ENCODE results near the gene CRHBP.

CRHBP gene

GRCh38 chr5:77011498-77011897 lies 58.7 kb downstream of the CRHBP start:
- in situ Hi-C loops (cut with MboI; ENCODE audit: low pct_unique_long_range_greater_than_20kb, low sequenced_read_pairs, unreplicated experiment): no loop called here
- no peak for TF ChIP-seq CTCF (IDR thresholded peaks at IDR 0.05; ENCODE audit: extremely low read depth, insufficient read depth, missing control alignments)
- no peak for DNase-seq (ENCODE audit: low spot score)

- no peak for DNase-seq (ENCODE audit: low spot score)
- no peak for TF ChIP-seq CTCF (IDR thresholded peaks at IDR 0.05; ENCODE audit: extremely low read depth, insufficient read depth, missing control alignments)
- in situ Hi-C loops (cut with MboI; ENCODE audit: low pct_unique_long_range_greater_than_20kb, low sequenced_read_pairs, unreplicated experiment): no loop called here
Observed at GRCh38 chr5:77012601-77013000, 59.8 kb downstream of the CRHBP start.

- in situ Hi-C loops (cut with MboI; ENCODE audit: low pct_unique_long_range_greater_than_20kb, low sequenced_read_pairs, unreplicated experiment): loop anchor here (5.0 kb wide), 1 partner anchor 144 kb away; no protein-coding TSS in a partner anchor
- DNase-seq (ENCODE audit: low spot score): peak; percentile 23
- peak; percentile 36 for TF ChIP-seq CTCF (IDR thresholded peaks at IDR 0.05; ENCODE audit: extremely low read depth, insufficient read depth, missing control alignments)
Observed at GRCh38 chr5:77015938-77016569, 63.2 kb downstream of the CRHBP start.

GRCh38 chr5:77016962-77017361 lies 64.1 kb downstream of the CRHBP start:
- no peak for DNase-seq (ENCODE audit: low spot score)
- in situ Hi-C loops (cut with MboI; ENCODE audit: low pct_unique_long_range_greater_than_20kb, low sequenced_read_pairs, unreplicated experiment): loop anchor here (5.0 kb wide), 1 partner anchor 145 kb away; no protein-coding TSS in a partner anchor
- TF ChIP-seq CTCF (IDR thresholded peaks at IDR 0.05; ENCODE audit: extremely low read depth, insufficient read depth, missing control alignments): no peak

GRCh38 chr5:77017668-77018067 lies 64.8 kb downstream of the CRHBP start:
- no peak for TF ChIP-seq CTCF (IDR thresholded peaks at IDR 0.05; ENCODE audit: extremely low read depth, insufficient read depth, missing control alignments)
- in situ Hi-C loops (cut with MboI; ENCODE audit: low pct_unique_long_range_greater_than_20kb, low sequenced_read_pairs, unreplicated experiment): loop anchor here (5.0 kb wide), 1 partner anchor 145 kb away; no protein-coding TSS in a partner anchor
- DNase-seq (ENCODE audit: low spot score): no peak
